CD14-positive monocyte (primary cell): ENCODE data around the gene ERF. TPM values are rescaled to one million over a fixed set of nuclear protein-coding genes. Genes with fewer than 3 reads are reported as not detected.

Source experiments
- DNase-seq, 3 donors: peaks; one replicate each; pipeline ENCODE4 v3.0.0-alpha.2; 2011 to 2022
- H2AFZ ChIP-seq: 2 replicates; pipeline ENCODE4 v1.6.0; 2012; ENCODE audit warnings: mild to moderate bottlenecking, low read depth, low read length, inconsistent platforms; ENCODE audit not compliant: insufficient read depth, poor library complexity, severe bottlenecking
- H3K27ac ChIP-seq, 2 donors: 1 replicate in 1 of 2; 2 replicates in 1 of 2; pipeline ENCODE4 v1.5.1; 2012 to 2013; ENCODE audit warnings: low read length in 2 of 2, control low read depth in 1 of 2, inconsistent platforms in 1 of 2, low read depth in 1 of 2, mild to moderate bottlenecking in 1 of 2
- H3K27me3 ChIP-seq, 2 donors: one replicate each; pipeline versions ENCODE4 v1.6.0 to v1.6.1; 2011 to 2013; ENCODE audit warnings: low read length in 2 of 2; ENCODE audit not compliant: control insufficient read depth in 2 of 2, insufficient read depth in 2 of 2
- H3K36me3 ChIP-seq, 2 donors: replicated peaks in 1 of 2; 1 replicate in 1 of 2; 2 replicates in 1 of 2; pipeline versions ENCODE4 v1.5.1 to v1.6.1; 2012 to 2013; ENCODE audit warnings: low read length in 2 of 2, control low read depth in 1 of 2, inconsistent platforms in 1 of 2, mild to moderate bottlenecking in 1 of 2; ENCODE audit not compliant: insufficient read depth in 2 of 2, control insufficient read depth in 1 of 2
- H3K4me1 ChIP-seq, 2 donors: 1 replicate in 1 of 2; 2 replicates in 1 of 2; pipeline versions ENCODE4 v1.5.1 to v1.6.1; 2012 to 2013; ENCODE audit warnings: low read length in 2 of 2, control low read depth in 1 of 2, inconsistent platforms in 1 of 2, mild to moderate bottlenecking in 1 of 2, moderate library complexity in 1 of 2; ENCODE audit not compliant: insufficient read depth in 2 of 2, control insufficient read depth in 1 of 2
- H3K4me2 ChIP-seq: replicated peaks from 2 replicates; pipeline ENCODE3; 2012; ENCODE audit warnings: low read length, moderate library complexity, mild to moderate bottlenecking; ENCODE audit not compliant: poor library complexity, severe bottlenecking; ENCODE audit errors: extremely low read depth
- H3K4me3 ChIP-seq, 3 experiments: fragments of 200-600 bp in 1 of 3; sonication (generic) in 1 of 3; replicated peaks in 1 of 3; 1 replicate in 2 of 3; 2 replicates in 1 of 3; pipeline ENCODE4 v1.5.1; 2011 to 2013; ENCODE audit warnings: low read length in 3 of 3, mild to moderate bottlenecking in 3 of 3, control low read depth in 2 of 3, low read depth in 2 of 3, inconsistent platforms in 1 of 3, moderate library complexity in 1 of 3
- H3K79me2 ChIP-seq: 2 replicates; pipeline ENCODE4 v1.6.0; 2012; ENCODE audit warnings: mild to moderate bottlenecking, control low read depth, inconsistent platforms, low read length, moderate library complexity; ENCODE audit not compliant: insufficient read depth
- H3K9ac ChIP-seq: 2 replicates; pipeline ENCODE4 v1.6.0; 2017; ENCODE audit warnings: low read length, mild to moderate bottlenecking; ENCODE audit not compliant: insufficient read depth, poor library complexity, severe bottlenecking
- H3K9me3 ChIP-seq, 2 donors: replicated peaks in 1 of 2; 1 replicate in 1 of 2; 2 replicates in 1 of 2; pipeline versions ENCODE4 v1.5.1 to v1.6.1; 2012 to 2013; ENCODE audit warnings: low read length in 2 of 2, control low read depth in 1 of 2; ENCODE audit not compliant: control insufficient read depth in 1 of 2, insufficient read depth in 1 of 2
- H4K20me1 ChIP-seq: 2 replicates; pipeline ENCODE4 v1.6.0; 2012; ENCODE audit warnings: mild to moderate bottlenecking, low read length, control low read depth, moderate library complexity; ENCODE audit not compliant: insufficient read depth
- H3K27ac Mint-ChIP-seq, 7 donors: one replicate each; pipeline ENCODE4 v1.8.0; 2020; ENCODE audit warnings: mild to moderate bottlenecking in 7 of 7, mixed read lengths in 7 of 7, moderate library complexity in 6 of 7, inconsistent platforms in 2 of 7
- H3K27me3 Mint-ChIP-seq, 3 donors: one replicate each; pipeline ENCODE4 v1.8.0; 2021 to 2022; ENCODE audit warnings: low read depth in 3 of 3, mild to moderate bottlenecking in 3 of 3, mixed read lengths in 3 of 3, moderate library complexity in 3 of 3, inconsistent platforms in 1 of 3
- H3K36me3 Mint-ChIP-seq, 2 donors: one replicate each; pipeline ENCODE4 v1.8.0; 2020; ENCODE audit warnings: mixed read lengths in 2 of 2, inconsistent platforms in 1 of 2, mild to moderate bottlenecking in 1 of 2
- H3K4me1 Mint-ChIP-seq: one replicate; pipeline ENCODE4 v1.8.0; 2020; ENCODE audit warnings: mild to moderate bottlenecking, mixed read lengths
- H3K4me3 Mint-ChIP-seq, 2 donors: one replicate each; pipeline ENCODE4 v1.8.0; 2020; ENCODE audit warnings: mild to moderate bottlenecking in 2 of 2, mixed read lengths in 2 of 2, moderate library complexity in 1 of 2
- H3K9me3 Mint-ChIP-seq, 7 donors: one replicate each; pipeline ENCODE4 v1.8.0; 2020 to 2022; ENCODE audit warnings: mixed read lengths in 7 of 7, mild to moderate bottlenecking in 6 of 7, moderate library complexity in 6 of 7, inconsistent platforms in 2 of 7
- CTCF ChIP-seq: fragments of 200-600 bp; IDR thresholded peaks from one replicate; pipeline ENCODE4 v1.8.0; 2022; ENCODE audit warnings: antibody characterized with exemption, mild to moderate bottlenecking
- WGBS: methylation state at CpG from one replicate; pipeline ENCODE4 v1.1.5; 2013; ENCODE audit warnings: missing lambda C conversion rate; ENCODE audit not compliant: insufficient coverage; 5-methylcytosine and 5-hydroxymethylcytosine counted together
- intact Hi-C, 2 donors: fragments of 100-400 bp; cut with micrococcal nuclease; formaldehyde crosslinking; loops; one replicate each; pipeline versions ENCODE4 v1.15.0 to v1.15.1; 2023
- polyA plus RNA-seq, 3 donors: library from polyadenylated mRNA; depleted of rRNA in 1 of 3; unstranded in 2 of 3; stranded (reverse) in 1 of 3; fragments of 300-500 nt in 2 of 3; fragments of >200 nt in 1 of 3; fragmentation: Illumina TruSeq in 2 of 3; gene quantifications; 1 replicate in 2 of 3; 2 replicates in 1 of 3; pipeline ENCODE4 v1.2.3, GENCODE V29; 2012 to 2021

ERF gene
- polyA plus RNA-seq, 3 donors, result 2.3 to 42.6 (median 3.4) TPM

- no peak for TF ChIP-seq CTCF
- Histone ChIP-seq H3K4me1 (peaks cover 32 to 60% of the 10 kb centered on the region in 2 donors), H4K20me1 (peaks cover 64% of the 10 kb centered on the region), H3K9ac (no peak overlapping the region), H3K4me3 (no peak overlapping the region), H3K4me2 (no peak overlapping the region), H3K9me3 (no peaks in the 10 kb centered on the region), H3K27ac (no peak overlapping the region), H3K27me3 (no peaks in the 10 kb centered on the region), H3K36me3 (peaks cover 40 to 59% of the 10 kb centered on the region in 2 donors), H2AFZ (no peak overlapping the region), H3K79me2 (peaks cover 88% of the 10 kb centered on the region)
- no peak for DNase-seq
- intact Hi-C loops, result no loop called here
- Mint-ChIP-seq H3K27me3 (peaks cover 0 to 5% (median 0%) of the 10 kb centered on the region in 3 donors), H3K4me3 (no peak overlapping the region), H3K9me3 (no peaks in the 10 kb centered on the region), H3K27ac (peak overlapping the region in 4 of 7 donors; percentile 10 to 83 (median 48)), H3K36me3 (peaks cover 41 to 62% of the 10 kb centered on the region in 2 donors), H3K4me1 (peaks cover 49% of the 10 kb centered on the region)
- no CpG with 5 or more reads among the region's 3 CpGs for WGBS
These were observed 20.6 kb upstream of the ERF start for GRCh38 chr19:42275517-42275916.

DNA sequence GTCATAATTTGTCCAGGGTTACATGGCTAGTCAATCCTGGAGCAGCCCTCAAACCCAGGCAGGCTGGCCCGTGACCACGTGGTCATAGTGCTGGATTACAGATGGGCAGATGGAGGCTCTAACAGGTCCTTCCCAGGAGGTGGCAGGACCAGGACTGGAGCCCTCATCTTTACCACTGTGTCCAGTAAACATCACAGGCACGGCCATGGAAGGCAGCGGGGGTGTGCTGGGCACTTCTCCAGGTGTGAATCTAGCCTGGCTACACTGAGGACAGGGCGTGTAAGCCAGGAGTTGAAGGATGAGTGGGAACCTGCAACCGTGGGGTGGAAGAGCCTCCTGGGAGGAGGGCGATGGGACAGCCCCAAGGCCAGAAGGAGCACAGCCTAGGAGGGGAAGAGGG lies 20.2 kb upstream of the ERF start:
- no peak for DNase-seq
- no peak overlapping the region for H3K4me3 ChIP-seq
- no peak overlapping the region for H3K4me2 ChIP-seq
- no peak overlapping the region for H3K9ac ChIP-seq
- H3K4me1 ChIP-seq, result peaks cover 36 to 60% of the 10 kb centered on the region in 2 donors
- H3K9me3 ChIP-seq, result no peaks in the 10 kb centered on the region
- H3K79me2 ChIP-seq, result peaks cover 88% of the 10 kb centered on the region
- Mint-ChIP-seq H3K4me1 (peaks cover 53% of the 10 kb centered on the region), H3K27ac (peak overlapping the region in 2 of 7 donors; percentile 10 to 54), H3K9me3 (no peaks in the 10 kb centered on the region), H3K27me3 (peaks cover 0 to 5% (median 0%) of the 10 kb centered on the region in 3 donors), H3K36me3 (peaks cover 41 to 62% of the 10 kb centered on the region in 2 donors), H3K4me3 (no peak overlapping the region)
- WGBS, result 100% methylated on average over 4 of the region's 7 CpGs
- H2AFZ ChIP-seq, result no peak overlapping the region
- no peak for TF ChIP-seq CTCF
- peaks cover 40 to 59% of the 10 kb centered on the region in 2 donors for H3K36me3 ChIP-seq
- no peak overlapping the region for H3K27ac ChIP-seq
- peaks cover 64% of the 10 kb centered on the region for H4K20me1 ChIP-seq
- H3K27me3 ChIP-seq, result no peaks in the 10 kb centered on the region
- intact Hi-C loops, result no loop called here
